ENCODE results near the gene GPANK1.

Gene GPANK1

GRCh38 chr6:31691078-31691463, 26.3 kb upstream of the GPANK1 start:
- DNase-seq (ENCODE audit: low spot score) = no peak

GRCh38 chr6:31690231-31691077, 25.7 kb upstream of the GPANK1 start:
- no peak for DNase-seq (ENCODE audit: low spot score)

- no peak for DNase-seq (ENCODE audit: low spot score)
Measured at GRCh38 chr6:31689249-31690110, 24.7 kb upstream of the GPANK1 start.

- DNase-seq (ENCODE audit: low spot score) = no peak
Measured at GRCh38 chr6:31687860-31688693, 23.3 kb upstream of the GPANK1 start.

- DNase-seq (ENCODE audit: low spot score) = no peak
Measured at GRCh38 chr6:31687321-31687720, 22.5 kb upstream of the GPANK1 start.

- DNase-seq (ENCODE audit: low spot score) = no peak
Measured at GRCh38 chr6:31686483-31686882, 21.7 kb upstream of the GPANK1 start.

GRCh38 chr6:31683591-31683990, 18.8 kb upstream of the GPANK1 start:
- no peak for DNase-seq (ENCODE audit: low spot score)

GRCh38 chr6:31681135-31681671, 16.4 kb upstream of the GPANK1 start:
- DNase-seq (ENCODE audit: low spot score) = peak; percentile 67

GRCh38 chr6:31680226-31681134, 15.7 kb upstream of the GPANK1 start, which contains the start of gene LY6G5C:
Gene LY6G5C, minus strand, starts transcription at chr6:31681067. Its CDS starts 694 bp downstream, at chr6:31680373.
- peak; percentile 92 for DNase-seq (ENCODE audit: low spot score)

- DNase-seq (ENCODE audit: low spot score) = no peak
Measured at GRCh38 chr6:31677955-31678354, 13.2 kb upstream of the GPANK1 start.

- DNase-seq (ENCODE audit: low spot score) = no peak
Measured at GRCh38 chr6:31676904-31677303, 12.1 kb upstream of the GPANK1 start.

GRCh38 chr6:31676322-31676903, 11.6 kb upstream of the GPANK1 start:
- no peak for DNase-seq (ENCODE audit: low spot score)

GRCh38 chr6:31669676-31670075, 4.9 kb upstream of the GPANK1 start, which contains the start of gene LY6G5B:
Gene LY6G5B, plus strand, starts transcription at chr6:31669976. Its CDS starts 975 bp downstream, at chr6:31670951.
- DNase-seq (ENCODE audit: low spot score) = no peak

- no peak for DNase-seq (ENCODE audit: low spot score)
Measured at GRCh38 chr6:31666337-31666965, 1.7 kb upstream of the GPANK1 start.

GRCh38 chr6:31665501-31666336, 922 bp upstream of the GPANK1 start, which contains the start of gene CSNK2B:
Gene CSNK2B, plus strand, starts transcription at chr6:31666080. Its CDS starts 752 bp downstream, at chr6:31666832.
- peak; percentile 97 for DNase-seq (ENCODE audit: low spot score)

GRCh38 chr6:31663961-31664789, 622 bp downstream of the GPANK1 start:
- DNase-seq (ENCODE audit: low spot score) = peak; percentile 86

- no peak for DNase-seq (ENCODE audit: low spot score)
Measured at GRCh38 chr6:31663126-31663960, 1.5 kb downstream of the GPANK1 start.
